Common myeloid progenitor, CD34-positive (primary cell): ENCODE results near the gene ZCWPW1.
A peak's percentile ranks its signal among the peaks of the same experiment; 100 is the strongest.

Experiments
- CTCF ChIA-PET: fragments of 350-600 bp; sonication (Branson Sonifier 250); formaldehyde crosslinking; loops from one replicate; lab custom pipeline; 2021; ENCODE audit warnings: antibody characterized with exemption; lab: Charles Lee
- POLR2A ChIA-PET: fragments of 350-600 bp; sonication (Branson Sonifier 250); formaldehyde crosslinking; loops from one replicate; lab custom pipeline; 2021; ENCODE audit warnings: antibody characterized with exemption; lab: Charles Lee
- DNase-seq, 3 donors: peaks; one replicate each; pipeline versions ENCODE4 v3.0.0 to v3.0.0-alpha.2; 2013
- H3K27ac ChIP-seq, 2 experiments: 1 replicate in 1 of 2; 2 replicates in 1 of 2; pipeline ENCODE4 v1.7.0; 2013; ENCODE audit warnings: inconsistent platforms in 2 of 2, low read length in 2 of 2, mild to moderate bottlenecking in 2 of 2, low read depth in 1 of 2, moderate library complexity in 1 of 2; ENCODE audit not compliant: severe bottlenecking in 2 of 2, insufficient read depth in 1 of 2, poor library complexity in 1 of 2
- H3K27me3 ChIP-seq, 5 experiments: replicated peaks in 2 of 5; 1 replicate in 3 of 5; 2 replicates in 2 of 5; pipeline versions ENCODE4 v1.6.1 to v1.7.0; 2013; ENCODE audit warnings: low read length in 4 of 5, mild to moderate bottlenecking in 2 of 5, moderate library complexity in 2 of 5, inconsistent platforms in 1 of 5; ENCODE audit not compliant: insufficient read depth in 5 of 5, control insufficient read depth in 4 of 5
- H3K36me3 ChIP-seq, 4 experiments: 1 replicate in 2 of 4; 2 replicates in 2 of 4; pipeline versions ENCODE4 v1.6.1 to v1.7.0; 2013; ENCODE audit warnings: low read length in 3 of 4, control low read depth in 1 of 4, mild to moderate bottlenecking in 1 of 4; ENCODE audit not compliant: control insufficient read depth in 4 of 4, insufficient read depth in 4 of 4
- H3K4me1 ChIP-seq, 4 experiments: 1 replicate in 3 of 4; 2 replicates in 1 of 4; pipeline versions ENCODE4 v1.6.1 to v1.7.1; 2013; ENCODE audit warnings: low read length in 3 of 4, mild to moderate bottlenecking in 3 of 4, control low read depth in 1 of 4, inconsistent platforms in 1 of 4, moderate library complexity in 1 of 4; ENCODE audit not compliant: control insufficient read depth in 4 of 4, insufficient read depth in 4 of 4; ENCODE audit errors: control extremely low read depth in 1 of 4
- H3K4me3 ChIP-seq, 7 experiments: 1 replicate in 4 of 7; 2 replicates in 3 of 7; pipeline versions ENCODE4 v1.5.1 to v1.7.0; 2013; ENCODE audit warnings: mild to moderate bottlenecking in 7 of 7, low read length in 6 of 7, moderate library complexity in 6 of 7, inconsistent platforms in 2 of 7, low read depth in 2 of 7, control low read depth in 1 of 7; ENCODE audit not compliant: insufficient read depth in 4 of 7, control insufficient read depth in 1 of 7; ENCODE audit errors: extremely low read depth in 1 of 7
- H3K9me3 ChIP-seq, 5 experiments: 1 replicate in 4 of 5; 2 replicates in 1 of 5; pipeline versions ENCODE4 v1.6.1 to v1.7.1; 2013; ENCODE audit warnings: low read length in 4 of 5, mild to moderate bottlenecking in 2 of 5, inconsistent platforms in 1 of 5, low read depth in 1 of 5, moderate library complexity in 1 of 5; ENCODE audit not compliant: control insufficient read depth in 4 of 5, insufficient read depth in 2 of 5; ENCODE audit errors: control extremely low read depth in 1 of 5
- WGBS: methylation state at CpG from one replicate; pipeline ENCODE4 v1.1.5; 2013; ENCODE audit not compliant: insufficient coverage; 5-methylcytosine and 5-hydroxymethylcytosine counted together

ZCWPW1 gene

DNA sequence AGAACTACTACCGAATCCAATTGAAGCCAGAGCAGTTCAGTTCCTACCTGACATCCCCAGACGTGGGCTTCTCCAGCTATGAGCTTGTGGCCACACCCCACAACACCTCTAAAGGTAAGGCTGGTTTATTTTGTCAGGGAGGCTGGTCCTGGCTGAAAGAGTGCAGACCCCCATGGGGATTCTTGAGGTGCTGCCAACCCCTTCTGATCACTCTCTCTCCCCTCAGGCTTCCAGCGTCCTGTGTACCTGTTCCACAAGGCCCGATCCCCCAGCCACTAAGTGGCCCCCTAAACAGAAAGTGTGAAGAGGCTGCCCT is 4.7 kb upstream of the ZCWPW1 start:
- Histone ChIP-seq H3K9me3 (no peaks in the 10 kb centered on the region), H3K4me1 (peaks cover 9 to 53% (median 49%) of the 10 kb centered on the region in 4 experiments), H3K36me3 (peaks cover 3 to 46% (median 29%) of the 10 kb centered on the region in 4 experiments), H3K27ac (peak overlapping the region in 1 of 2 experiments; percentile 100), H3K27me3 (no peaks in the 10 kb centered on the region), H3K4me3 (no peak overlapping the region)
- no peak for DNase-seq
- POLR2A ChIA-PET, result no interaction called here
- WGBS, result 78% methylated on average over 4 of the region's 4 CpGs
- CTCF ChIA-PET, result interaction anchor here (1.7 to 20.5 kb wide), 2 partner anchors 15 to 21 kb away, joined by 3 to 160 read pairs; no protein-coding TSS in a partner anchor

DNA sequence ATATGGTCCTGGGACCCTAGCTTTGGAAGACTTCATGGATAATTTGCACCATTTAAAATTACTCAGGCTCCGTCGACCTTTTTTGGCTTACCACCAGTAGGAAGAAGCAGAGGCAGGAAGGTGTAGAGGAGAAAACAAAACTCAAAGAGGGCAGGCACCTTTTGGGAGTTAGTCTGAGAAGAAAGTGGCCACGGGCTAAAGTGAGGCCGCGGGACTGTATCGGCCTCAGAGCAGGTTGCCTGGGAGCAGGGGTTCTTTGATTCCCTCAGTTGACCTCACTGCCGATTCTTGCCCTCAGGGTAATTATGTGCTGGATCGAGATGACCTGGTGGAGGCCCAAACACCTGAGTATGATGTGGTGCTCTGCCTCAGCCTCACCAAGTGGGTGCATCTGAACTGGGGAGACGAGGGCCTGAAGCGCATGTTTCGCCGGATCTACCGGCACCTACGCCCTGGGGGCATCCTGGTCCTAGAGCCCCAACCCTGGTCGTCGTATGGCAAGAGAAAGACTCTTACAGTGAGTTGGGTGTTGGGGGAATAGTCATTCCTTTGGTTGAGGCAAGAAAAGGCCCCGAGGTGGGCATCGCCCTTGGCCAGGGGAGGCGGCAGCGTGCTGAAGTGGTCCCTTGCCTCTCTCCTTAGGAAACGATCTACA is 4.2 kb upstream of the ZCWPW1 start:
- H3K27me3 ChIP-seq, result no peaks in the 10 kb centered on the region
- ChIA-PET CTCF (interaction anchor here (1.7 to 20.5 kb wide), 2 partner anchors 15 to 21 kb away, joined by 3 to 160 read pairs; no protein-coding TSS in a partner anchor), POLR2A (no interaction called here)
- peak overlapping the region; percentile 5 to 100 for H3K27ac ChIP-seq
- 97% methylated on average over 18 of the region's 21 CpGs for WGBS
- DNase-seq, result no peak
- peaks cover 9 to 56% (median 50%) of the 10 kb centered on the region in 4 experiments for H3K4me1 ChIP-seq
- H3K9me3 ChIP-seq, result no peaks in the 10 kb centered on the region
- H3K36me3 ChIP-seq, result peaks cover 3 to 46% (median 29%) of the 10 kb centered on the region in 4 experiments
- peak overlapping the region in 1 of 7 experiments; percentile 6 for H3K4me3 ChIP-seq

GRCh38 chr7:100432053-100432452 is 3.5 kb upstream of the ZCWPW1 start:
- H3K27me3 ChIP-seq, result no peaks in the 10 kb centered on the region
- WGBS, result 95% methylated on average over 4 of the region's 4 CpGs
- H3K4me3 ChIP-seq, result peak overlapping the region in 2 of 7 experiments; percentile 3 to 33
- POLR2A ChIA-PET, result no interaction called here
- DNase-seq, result no peak
- H3K27ac ChIP-seq, result peak overlapping the region; percentile 19 to 100
- H3K9me3 ChIP-seq, result no peaks in the 10 kb centered on the region
- peaks cover 3 to 46% (median 29%) of the 10 kb centered on the region in 4 experiments for H3K36me3 ChIP-seq
- CTCF ChIA-PET, result interaction anchor here (1.7 to 20.5 kb wide), 2 partner anchors 16 to 22 kb away, joined by 3 to 160 read pairs; no protein-coding TSS in a partner anchor
- H3K4me1 ChIP-seq, result peaks cover 9 to 54% (median 49%) of the 10 kb centered on the region in 4 experiments

- peaks cover 3 to 46% (median 29%) of the 10 kb centered on the region in 4 experiments for H3K36me3 ChIP-seq
- DNase-seq, result no peak
- CTCF ChIA-PET, result interaction anchor here (3.4 to 20.5 kb wide), 2 partner anchors 14 to 23 kb away, joined by 14 to 160 read pairs; no protein-coding TSS in a partner anchor
- H3K27ac ChIP-seq, result peak overlapping the region; percentile 19 to 100
- peaks cover 9 to 51% (median 46%) of the 10 kb centered on the region in 4 experiments for H3K4me1 ChIP-seq
- 95% methylated on average over 16 of the region's 23 CpGs for WGBS
- POLR2A ChIA-PET, result no interaction called here
- H3K9me3 ChIP-seq, result no peaks in the 10 kb centered on the region
- peak overlapping the region in 5 of 7 experiments; percentile 82 to 91 (median 82) for H3K4me3 ChIP-seq
- H3K27me3 ChIP-seq, result no peaks in the 10 kb centered on the region
Measured at GRCh38 chr7:100431286-100431735, 2.8 kb upstream of the ZCWPW1 start.

- H3K27me3 ChIP-seq, result no peaks in the 10 kb centered on the region
- H3K27ac ChIP-seq, result peak overlapping the region; percentile 99 to 100
- 26% methylated on average over 27 of the region's 31 CpGs for WGBS
- peaks cover 3 to 46% (median 29%) of the 10 kb centered on the region in 4 experiments for H3K36me3 ChIP-seq
- peaks cover 9 to 51% (median 46%) of the 10 kb centered on the region in 4 experiments for H3K4me1 ChIP-seq
- POLR2A ChIA-PET, result interaction anchor here (0.9 to 3.2 kb wide), 5 partner anchors 12 to 304 kb away, joined by 4 to 27 read pairs (median 17); partner anchors contain the start of gene MBLAC1
- H3K4me3 ChIP-seq, result peak overlapping the region; percentile 81 to 91 (median 82)
- CTCF ChIA-PET, result interaction anchor here (1.2 to 20.5 kb wide), 3 partner anchors 14 to 44 kb away, joined by 3 to 160 read pairs (median 14); no protein-coding TSS in a partner anchor
- DNase-seq, result peak in 2 of 3 donors; percentile 30 to 68
- H3K9me3 ChIP-seq, result no peaks in the 10 kb centered on the region
Measured at GRCh38 chr7:100430493-100431285, 2.2 kb upstream of the ZCWPW1 start.

DNA sequence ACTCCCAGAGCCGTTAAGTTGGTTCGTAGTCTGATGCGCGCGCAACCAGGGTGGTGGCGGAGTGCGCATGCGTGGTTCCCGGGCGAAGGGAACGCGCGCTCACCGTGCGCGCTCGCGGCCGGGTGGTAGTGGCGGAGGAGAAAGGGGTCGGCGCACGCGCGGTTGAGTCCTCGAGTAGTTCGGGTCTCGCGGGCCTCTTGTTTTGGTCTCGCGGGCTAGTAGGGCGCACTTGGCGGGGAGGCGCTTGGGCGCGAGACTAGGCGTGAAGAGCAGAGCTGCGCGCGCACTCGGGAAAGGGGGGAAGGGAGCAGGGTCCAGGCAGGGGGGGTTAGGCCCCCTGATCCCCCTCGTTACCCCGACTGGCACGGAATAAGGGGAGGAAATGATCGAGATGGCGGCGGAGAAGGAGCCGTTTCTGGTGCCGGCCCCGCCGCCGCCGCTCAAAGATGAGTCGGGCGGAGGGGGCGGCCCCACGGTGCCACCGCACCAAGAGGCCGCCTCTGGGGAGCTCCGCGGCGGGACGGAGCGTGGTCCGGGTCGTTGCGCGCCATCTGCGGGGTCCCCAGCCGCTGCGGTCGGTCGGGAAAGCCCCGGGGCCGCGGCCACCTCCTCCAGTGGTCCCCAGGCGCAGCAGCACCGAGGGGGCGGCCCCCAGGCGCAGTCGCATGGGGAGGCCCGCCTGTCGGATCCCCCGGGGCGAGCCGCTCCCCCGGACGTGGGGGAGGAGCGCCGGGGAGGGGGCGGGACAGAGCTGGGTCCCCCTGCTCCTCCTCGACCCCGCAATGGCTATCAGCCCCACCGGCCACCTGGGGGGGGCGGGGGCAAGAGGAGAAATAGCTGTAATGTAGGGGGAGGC is 1.4 kb upstream of the ZCWPW1 start, which contains the start of gene MEPCE:
MEPCE (plus strand) TSS at position 195 of the 856 bp plus-strand sequence; CDS start at position 383, 188 bp downstream.
- peaks cover 3 to 42% (median 28%) of the 10 kb centered on the region in 4 experiments for H3K36me3 ChIP-seq
- peaks cover 7 to 43% (median 38%) of the 10 kb centered on the region in 4 experiments for H3K4me1 ChIP-seq
- no peaks in the 10 kb centered on the region for H3K27me3 ChIP-seq
- 0% methylated on average over 72 of the region's 95 CpGs for WGBS
- peak; percentile 94 to 96 (median 95) for DNase-seq
- H3K4me3 ChIP-seq, result peak within 1 kb of the TSS; percentile 81 to 91 (median 82)
- H3K9me3 ChIP-seq, result no peaks in the 10 kb centered on the region
- H3K27ac ChIP-seq, result peak within 1 kb of the TSS; percentile 99 to 100
- POLR2A ChIA-PET, result interaction anchor here (0.6 to 3.2 kb wide), 16 partner anchors 13 to 328 kb away, joined by 3 to 27 read pairs (median 6); partner anchors contain the start of genes AP4M1, FBXO24, LRCH4 and MBLAC1
- CTCF ChIA-PET, result interaction anchor here (1.0 to 20.5 kb wide), 5 partner anchors 15 to 131 kb away, joined by 3 to 160 read pairs (median 4); partner anchors contain the start of gene SPACDR
